SK-N-SH treated with all-trans-retinoic acid at 6 μM for 48 hours (cell line): ENCODE data around the gene AMOT.

Experiments
- ESRRG ChIP-seq: fragments of 250-450 bp; sonication (Bioruptor Pico); IDR thresholded peaks from 2 replicates; pipeline ENCODE4 v1.6.1; 2021; ENCODE audit warnings: mild to moderate bottlenecking
- GLIS3 ChIP-seq: fragments of 250-450 bp; sonication (Bioruptor Pico); IDR thresholded peaks from 2 replicates; pipeline ENCODE4 v1.5.0; 2020; ENCODE audit warnings: mild to moderate bottlenecking, moderate library complexity
- RARB ChIP-seq: fragments of 250-450 bp; sonication (Bioruptor Pico); IDR thresholded peaks from 2 replicates; pipeline ENCODE4 v1.8.0; 2021; ENCODE audit warnings: mild to moderate bottlenecking, moderate library complexity
- TCF4 ChIP-seq: fragments of 250-450 bp; sonication (Bioruptor Pico); IDR thresholded peaks from 2 replicates; pipeline ENCODE4 v1.8.0; 2021; ENCODE audit warnings: mild to moderate bottlenecking, moderate library complexity, borderline replicate concordance
- ZFP3 ChIP-seq: fragments of 250-450 bp; sonication (Bioruptor Pico); IDR thresholded peaks from 2 replicates; pipeline ENCODE4 v1.5.0; 2020; ENCODE audit warnings: mild to moderate bottlenecking, moderate library complexity
- ZFP30 ChIP-seq: fragments of 450-650 bp; formaldehyde crosslinking; IDR thresholded peaks from 2 replicates; pipeline ENCODE4 v1.5.0; 2022; ENCODE audit warnings: mild to moderate bottlenecking, moderate library complexity
- ZNF565 ChIP-seq: fragments of 450-650 bp; formaldehyde crosslinking; conservative IDR thresholded peaks from 2 replicates; pipeline ENCODE4 v1.5.0; 2020; ENCODE audit warnings: low read depth, mild to moderate bottlenecking, moderate library complexity
- ZNF70 ChIP-seq: fragments of 450-650 bp; formaldehyde crosslinking; IDR thresholded peaks from 2 replicates; pipeline ENCODE4 v1.5.0; 2020; ENCODE audit warnings: mild to moderate bottlenecking, moderate library complexity
- TF ChIP-seq, protein P1 (sequence below): fragments of 250-450 bp; sonication (Bioruptor Pico); IDR thresholded peaks from 2 replicates; pipeline ENCODE4 v1.8.0; 2020; ENCODE audit warnings: mild to moderate bottlenecking, moderate library complexity, borderline replicate concordance
- TF ChIP-seq, protein P2 (sequence below): fragments of 250-450 bp; sonication (Bioruptor Pico); IDR thresholded peaks from 2 replicates; pipeline ENCODE4 v1.5.1; 2021; ENCODE audit warnings: mild to moderate bottlenecking, moderate library complexity
- TF ChIP-seq, protein P3 (sequence below): fragments of 250-450 bp; sonication (Bioruptor Pico); IDR thresholded peaks from 2 replicates; pipeline ENCODE4 v1.5.1; 2020; ENCODE audit warnings: low read depth, mild to moderate bottlenecking, moderate library complexity

DNA sequence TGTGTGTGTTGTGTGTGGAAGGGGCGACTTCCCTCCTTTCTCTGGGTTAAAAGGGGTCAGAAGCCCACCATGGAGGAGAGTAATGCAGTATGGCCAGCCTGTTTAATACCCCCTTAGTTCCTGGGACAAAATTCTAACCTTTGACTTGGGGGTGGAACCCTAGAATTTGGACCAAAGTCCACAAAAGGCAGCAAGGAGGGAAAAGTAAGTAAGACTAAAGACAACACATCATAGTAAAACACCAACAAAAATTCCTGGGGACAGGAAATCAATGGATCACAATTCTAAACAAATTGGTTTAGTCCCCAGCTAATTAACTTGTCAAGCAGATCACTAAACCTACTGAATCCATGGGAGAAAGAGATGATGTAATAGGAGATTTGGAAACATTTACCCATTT is 3.1 kb downstream of the AMOT start:
- TF ChIP-seq RARB (CRISPR knock-in tag), result no peak
- no peak for TF ChIP-seq ZNF70 (CRISPR knock-in tag)
- TF ChIP-seq ESRRG, result no peak
- no peak for TF ChIP-seq GLIS3
- TF ChIP-seq, protein P1, sequence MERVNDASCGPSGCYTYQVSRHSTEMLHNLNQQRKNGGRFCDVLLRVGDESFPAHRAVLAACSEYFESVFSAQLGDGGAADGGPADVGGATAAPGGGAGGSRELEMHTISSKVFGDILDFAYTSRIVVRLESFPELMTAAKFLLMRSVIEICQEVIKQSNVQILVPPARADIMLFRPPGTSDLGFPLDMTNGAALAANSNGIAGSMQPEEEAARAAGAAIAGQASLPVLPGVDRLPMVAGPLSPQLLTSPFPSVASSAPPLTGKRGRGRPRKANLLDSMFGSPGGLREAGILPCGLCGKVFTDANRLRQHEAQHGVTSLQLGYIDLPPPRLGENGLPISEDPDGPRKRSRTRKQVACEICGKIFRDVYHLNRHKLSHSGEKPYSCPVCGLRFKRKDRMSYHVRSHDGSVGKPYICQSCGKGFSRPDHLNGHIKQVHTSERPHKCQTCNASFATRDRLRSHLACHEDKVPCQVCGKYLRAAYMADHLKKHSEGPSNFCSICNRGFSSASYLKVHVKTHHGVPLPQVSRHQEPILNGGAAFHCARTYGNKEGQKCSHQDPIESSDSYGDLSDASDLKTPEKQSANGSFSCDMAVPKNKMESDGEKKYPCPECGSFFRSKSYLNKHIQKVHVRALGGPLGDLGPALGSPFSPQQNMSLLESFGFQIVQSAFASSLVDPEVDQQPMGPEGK (CRISPR knock-in tag), result no peak
- no peak for TF ChIP-seq ZFP30 (CRISPR knock-in tag)
- TF ChIP-seq TCF4 (CRISPR knock-in tag), result no peak
- TF ChIP-seq ZFP3 (CRISPR knock-in tag), result no peak
- TF ChIP-seq, protein P2, sequence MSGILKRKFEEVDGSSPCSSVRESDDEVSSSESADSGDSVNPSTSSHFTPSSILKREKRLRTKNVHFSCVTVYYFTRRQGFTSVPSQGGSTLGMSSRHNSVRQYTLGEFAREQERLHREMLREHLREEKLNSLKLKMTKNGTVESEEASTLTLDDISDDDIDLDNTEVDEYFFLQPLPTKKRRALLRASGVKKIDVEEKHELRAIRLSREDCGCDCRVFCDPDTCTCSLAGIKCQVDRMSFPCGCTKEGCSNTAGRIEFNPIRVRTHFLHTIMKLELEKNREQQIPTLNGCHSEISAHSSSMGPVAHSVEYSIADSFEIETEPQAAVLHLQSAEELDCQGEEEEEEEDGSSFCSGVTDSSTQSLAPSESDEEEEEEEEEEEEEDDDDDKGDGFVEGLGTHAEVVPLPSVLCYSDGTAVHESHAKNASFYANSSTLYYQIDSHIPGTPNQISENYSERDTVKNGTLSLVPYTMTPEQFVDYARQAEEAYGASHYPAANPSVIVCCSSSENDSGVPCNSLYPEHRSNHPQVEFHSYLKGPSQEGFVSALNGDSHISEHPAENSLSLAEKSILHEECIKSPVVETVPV (CRISPR knock-in tag), result no peak
- no peak for TF ChIP-seq ZNF565 (CRISPR knock-in tag)
- TF ChIP-seq, protein P3, sequence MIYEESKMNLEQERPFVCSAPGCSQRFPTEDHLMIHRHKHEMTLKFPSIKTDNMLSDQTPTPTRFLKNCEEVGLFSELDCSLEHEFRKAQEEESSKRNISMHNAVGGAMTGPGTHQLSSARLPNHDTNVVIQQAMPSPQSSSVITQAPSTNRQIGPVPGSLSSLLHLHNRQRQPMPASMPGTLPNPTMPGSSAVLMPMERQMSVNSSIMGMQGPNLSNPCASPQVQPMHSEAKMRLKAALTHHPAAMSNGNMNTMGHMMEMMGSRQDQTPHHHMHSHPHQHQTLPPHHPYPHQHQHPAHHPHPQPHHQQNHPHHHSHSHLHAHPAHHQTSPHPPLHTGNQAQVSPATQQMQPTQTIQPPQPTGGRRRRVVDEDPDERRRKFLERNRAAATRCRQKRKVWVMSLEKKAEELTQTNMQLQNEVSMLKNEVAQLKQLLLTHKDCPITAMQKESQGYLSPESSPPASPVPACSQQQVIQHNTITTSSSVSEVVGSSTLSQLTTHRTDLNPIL, result no peak
